BLaER1 (cell line): Measurements from ENCODE around the gene TPRN.
A peak's percentile ranks its signal among the peaks of the same experiment; 100 is the strongest.

Source experiments
- H3K27ac ChIP-seq: shearing (Covaris generic); formaldehyde crosslinking; 2 replicates; pipeline ENCODE4 v1.8.1; 2022
- H3K27me3 ChIP-seq: shearing (Covaris generic); formaldehyde crosslinking; 2 replicates; pipeline ENCODE4 v1.8.1; 2022
- H3K36me3 ChIP-seq: shearing (Covaris generic); formaldehyde crosslinking; 2 replicates; pipeline ENCODE4 v1.8.1; 2022
- H3K4me1 ChIP-seq: shearing (Covaris generic); formaldehyde crosslinking; 2 replicates; pipeline ENCODE4 v1.8.1; 2022
- H3K4me2 ChIP-seq: shearing (Covaris generic); formaldehyde crosslinking; 2 replicates; pipeline ENCODE4 v1.8.1; 2022
- H3K4me3 ChIP-seq: shearing (Covaris generic); formaldehyde crosslinking; 2 replicates; pipeline ENCODE4 v1.8.1; 2022
- H3K9ac ChIP-seq: shearing (Covaris generic); formaldehyde crosslinking; 2 replicates; pipeline ENCODE4 v1.8.1; 2022
- H3K9me3 ChIP-seq: shearing (Covaris generic); formaldehyde crosslinking; 2 replicates; pipeline ENCODE4 v1.8.1; 2022
- H4K20me1 ChIP-seq: shearing (Covaris generic); formaldehyde crosslinking; 2 replicates; pipeline ENCODE4 v1.8.1; 2022
- Cebpa-rat ChIP-seq: shearing (Covaris generic); IDR thresholded peaks from 2 replicates; pipeline ENCODE4 v1.8.1; 2022

The TPRN gene

DNA sequence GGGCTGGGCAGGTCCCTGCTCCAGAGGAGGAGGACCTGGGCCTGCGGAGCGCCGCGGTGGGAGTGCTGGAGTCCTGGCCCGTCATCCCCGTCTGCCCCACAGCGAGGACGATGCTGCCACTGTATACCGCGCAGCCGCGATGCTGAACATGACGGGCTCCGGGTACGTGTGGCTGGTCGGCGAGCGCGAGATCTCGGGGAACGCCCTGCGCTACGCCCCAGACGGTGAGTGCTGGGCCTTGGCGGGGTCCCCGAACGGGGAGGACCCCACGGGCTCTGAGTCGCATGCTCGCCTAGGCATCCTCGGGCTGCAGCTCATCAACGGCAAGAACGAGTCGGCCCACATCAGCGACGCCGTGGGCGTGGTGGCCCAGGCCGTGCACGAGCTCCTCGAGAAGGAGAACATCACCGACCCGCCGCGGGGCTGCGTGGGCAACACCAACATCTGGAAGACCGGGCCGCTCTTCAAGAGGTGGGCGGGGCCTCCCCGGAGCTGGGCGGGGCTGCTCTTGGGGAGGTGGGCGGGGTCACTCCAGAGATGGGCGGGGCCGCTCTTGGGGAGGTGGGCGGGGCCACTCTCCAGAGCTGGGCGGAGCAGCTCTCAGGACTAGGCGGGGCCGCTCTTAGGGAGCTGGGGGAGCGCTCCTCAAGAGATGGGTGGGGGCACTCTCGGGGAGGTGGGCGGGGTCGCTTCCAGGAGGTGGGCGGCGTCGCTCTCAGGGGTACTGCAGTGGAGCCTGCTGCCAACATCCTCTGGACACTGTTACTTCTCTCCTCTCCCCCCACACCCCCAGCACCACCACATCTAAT, 43.8 kb downstream of the TPRN start:
- H3K4me1 ChIP-seq, result peaks cover 41% of the 10 kb centered on the region
- no peaks in the 10 kb centered on the region for H3K27me3 ChIP-seq
- no peak overlapping the region for H3K27ac ChIP-seq
- no peak for TF ChIP-seq Cebpa-rat
- peak overlapping the region; percentile 96 for H3K4me2 ChIP-seq
- peaks cover 13% of the 10 kb centered on the region; the same call in 1 of the 2 replicates for H4K20me1 ChIP-seq
- no peak overlapping the region for H3K4me3 ChIP-seq
- no peaks in the 10 kb centered on the region for H3K36me3 ChIP-seq
- H3K9ac ChIP-seq, result no peak overlapping the region
- no peaks in the 10 kb centered on the region for H3K9me3 ChIP-seq

DNA sequence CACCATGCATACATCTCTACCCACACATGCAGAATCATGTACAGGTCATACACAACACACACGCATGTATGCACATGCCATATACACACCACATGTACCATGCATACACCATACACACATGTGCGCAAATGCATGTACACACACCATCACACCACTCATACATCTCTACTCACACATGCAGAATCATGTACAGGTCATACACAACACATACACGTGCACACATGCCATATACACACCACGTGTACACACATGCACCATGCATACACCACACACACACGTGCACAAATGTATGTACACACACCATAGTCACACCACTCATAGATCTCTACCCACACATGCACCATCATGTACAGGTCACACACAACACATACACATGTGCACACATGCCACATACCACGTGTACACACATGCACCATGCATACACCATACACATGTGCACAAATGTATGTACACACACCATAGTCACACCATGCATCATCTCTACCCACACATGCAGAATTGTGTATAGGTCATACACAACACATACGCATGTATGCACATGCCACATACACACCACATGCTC, 47.6 kb downstream of the TPRN start:
- Histone ChIP-seq H4K20me1 (no peaks in the 10 kb centered on the region), H3K9ac (no peak overlapping the region), H3K4me3 (no peak overlapping the region), H3K27me3 (no peaks in the 10 kb centered on the region), H3K4me1 (peaks cover 43% of the 10 kb centered on the region), H3K27ac (no peak overlapping the region), H3K9me3 (no peaks in the 10 kb centered on the region), H3K36me3 (no peaks in the 10 kb centered on the region), H3K4me2 (no peak overlapping the region)
- TF ChIP-seq Cebpa-rat, result no peak

DNA sequence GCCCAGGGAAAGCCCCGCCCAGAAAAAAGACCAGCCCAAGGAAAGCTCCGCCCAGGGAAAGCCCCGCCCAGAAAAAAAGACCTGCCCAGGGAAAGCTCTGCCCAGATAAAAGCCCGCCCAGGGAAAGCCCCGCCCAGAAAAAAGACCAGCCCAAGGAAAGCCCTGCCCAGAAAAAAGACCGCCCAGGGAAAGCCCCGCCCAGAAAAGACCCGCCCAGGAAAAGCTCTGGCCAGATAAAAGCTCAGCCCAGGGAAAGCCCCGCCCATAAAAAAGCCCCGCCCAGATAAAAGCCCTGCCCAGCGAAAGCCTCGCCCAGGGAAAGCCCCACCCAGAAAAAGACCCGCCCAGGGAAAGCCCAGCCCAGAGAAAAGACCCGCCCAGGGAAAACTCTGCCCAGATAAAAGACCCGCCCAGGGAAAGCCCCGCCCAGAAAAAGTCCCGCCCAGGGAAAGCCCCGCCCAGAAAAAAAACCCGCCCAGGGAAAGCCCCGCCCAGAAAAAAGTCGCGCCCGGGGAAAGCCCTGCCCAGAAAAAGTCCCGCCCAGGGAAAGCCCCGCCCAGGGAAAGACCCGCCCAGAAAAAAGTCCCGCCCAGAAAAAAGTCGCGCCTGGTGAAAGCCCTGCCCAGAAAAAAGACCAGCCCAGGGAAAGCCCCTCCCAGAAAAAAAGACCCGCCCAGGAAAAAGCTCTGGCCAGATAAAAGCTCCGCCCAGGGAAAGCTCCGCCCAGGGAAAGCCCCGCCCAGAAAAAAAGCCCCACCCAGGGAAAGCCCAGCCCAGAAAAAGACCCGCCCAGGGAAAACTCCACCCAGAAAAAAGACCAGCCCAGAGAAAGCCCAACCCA, 49.7 kb downstream of the TPRN start:
- H4K20me1 ChIP-seq, result no peaks in the 10 kb centered on the region
- no peak overlapping the region for H3K9ac ChIP-seq
- H3K36me3 ChIP-seq, result no peaks in the 10 kb centered on the region
- H3K4me1 ChIP-seq, result peaks cover 43% of the 10 kb centered on the region
- TF ChIP-seq Cebpa-rat, result no peak
- no peaks in the 10 kb centered on the region for H3K27me3 ChIP-seq
- peak overlapping the region; percentile 89 for H3K4me2 ChIP-seq
- H3K27ac ChIP-seq, result no peak overlapping the region
- no peak overlapping the region for H3K4me3 ChIP-seq
- H3K9me3 ChIP-seq, result no peaks in the 10 kb centered on the region

DNA sequence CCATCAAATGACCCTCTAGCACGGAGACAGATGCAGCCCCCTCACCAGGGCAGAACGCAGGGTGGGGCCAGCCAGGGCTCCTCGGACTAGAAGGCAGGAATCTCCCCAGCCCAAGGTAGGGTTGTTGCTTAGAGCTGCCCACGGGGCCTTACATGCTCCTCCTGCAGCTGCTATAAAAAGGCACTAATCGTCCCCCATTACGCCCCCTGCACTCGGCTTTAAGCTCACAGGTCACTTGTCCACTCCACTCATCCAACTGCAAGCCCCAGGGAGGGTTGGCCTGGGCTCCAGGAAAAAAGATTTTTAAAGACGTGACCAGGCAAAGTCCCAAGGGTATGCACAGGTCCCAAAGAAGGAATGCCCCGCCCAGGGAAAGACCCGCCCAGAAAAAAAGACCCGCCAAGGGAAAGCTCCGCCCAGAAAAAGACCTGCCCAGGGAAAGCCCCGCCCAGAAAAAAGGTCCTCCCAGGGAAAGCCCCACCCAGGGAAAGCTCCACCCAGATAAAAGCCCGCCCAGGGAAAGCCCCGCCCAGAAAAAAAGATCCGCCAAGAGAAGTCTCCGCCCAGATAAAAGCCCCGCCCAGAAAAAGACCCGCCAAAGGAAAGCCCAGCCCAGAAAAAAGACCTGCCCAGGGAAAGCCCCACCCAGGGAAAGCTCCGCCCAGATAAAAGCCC, 50.5 kb downstream of the TPRN start:
- Histone ChIP-seq H3K4me1 (peaks cover 43% of the 10 kb centered on the region), H3K4me3 (peak overlapping the region; percentile 59), H3K27me3 (no peaks in the 10 kb centered on the region), H3K9ac (peak overlapping the region; percentile 49; the same call in 1 of the 2 replicates), H3K36me3 (no peaks in the 10 kb centered on the region), H3K9me3 (no peaks in the 10 kb centered on the region), H3K27ac (peak overlapping the region; percentile 61), H3K4me2 (peak overlapping the region; percentile 89), H4K20me1 (no peaks in the 10 kb centered on the region)
- TF ChIP-seq Cebpa-rat, result no peak

DNA sequence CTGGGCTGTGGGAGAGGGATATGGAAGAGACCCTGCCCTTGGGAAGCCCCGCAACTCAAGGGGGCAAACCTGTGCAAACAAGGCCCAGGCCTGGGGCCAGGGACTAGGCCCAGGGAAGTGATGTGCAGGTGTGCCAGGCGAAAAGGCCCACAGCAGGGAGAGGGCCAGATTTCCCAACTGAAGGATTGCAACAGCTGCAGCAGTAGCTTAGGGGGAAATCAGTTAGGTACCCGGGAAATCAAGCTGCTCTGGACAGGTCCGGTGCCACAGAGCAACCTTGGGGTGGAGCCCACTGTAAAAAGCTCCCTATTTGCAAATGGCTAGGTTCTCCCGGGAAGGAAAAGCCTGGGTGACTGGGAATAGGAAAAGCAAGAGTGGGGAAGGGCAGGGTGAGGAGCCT, 51.2 kb downstream of the TPRN start:
- Histone ChIP-seq H4K20me1 (no peaks in the 10 kb centered on the region), H3K4me1 (peaks cover 43% of the 10 kb centered on the region), H3K4me3 (peak overlapping the region; percentile 59), H3K9ac (peak overlapping the region; percentile 49), H3K27me3 (no peaks in the 10 kb centered on the region), H3K36me3 (no peaks in the 10 kb centered on the region), H3K4me2 (peak overlapping the region; percentile 89), H3K27ac (peak overlapping the region; percentile 61), H3K9me3 (no peaks in the 10 kb centered on the region)
- TF ChIP-seq Cebpa-rat, result 0 out of 2 replicates have a peak, but pooled peaks have one; percentile 24

DNA sequence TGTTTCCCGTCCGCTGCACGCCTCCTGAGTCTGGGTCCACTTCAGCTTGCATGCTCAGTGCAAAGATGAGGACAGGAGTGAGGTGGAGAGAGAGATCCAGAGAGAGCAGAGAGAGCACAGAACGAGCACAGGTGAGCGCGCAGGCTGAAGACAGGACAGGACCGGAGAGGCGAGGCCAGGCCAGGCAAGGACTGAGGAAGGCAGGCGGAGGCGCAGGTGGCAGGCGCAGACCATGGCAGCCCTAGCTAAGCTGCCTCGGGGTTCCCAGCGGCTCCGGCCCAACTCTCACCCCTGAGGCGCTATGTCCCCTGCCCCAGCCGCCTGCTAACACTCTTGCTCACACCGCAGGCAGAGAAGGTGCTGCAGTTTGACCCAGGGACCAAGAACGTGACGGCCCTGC, 51.9 kb downstream of the TPRN start:
- H3K9ac ChIP-seq, result 0 out of 2 replicates have a peak overlapping the region, but pooled peaks have one; percentile 49
- H3K27me3 ChIP-seq, result peaks cover 1% of the 10 kb centered on the region; the same call in 1 of the 2 replicates
- H3K4me3 ChIP-seq, result no peak overlapping the region
- no peaks in the 10 kb centered on the region for H3K9me3 ChIP-seq
- no peaks in the 10 kb centered on the region for H3K36me3 ChIP-seq
- peak overlapping the region; percentile 61 for H3K27ac ChIP-seq
- TF ChIP-seq Cebpa-rat, result no peak
- H3K4me2 ChIP-seq, result peak overlapping the region; percentile 89
- H4K20me1 ChIP-seq, result no peaks in the 10 kb centered on the region
- H3K4me1 ChIP-seq, result peaks cover 44% of the 10 kb centered on the region

DNA sequence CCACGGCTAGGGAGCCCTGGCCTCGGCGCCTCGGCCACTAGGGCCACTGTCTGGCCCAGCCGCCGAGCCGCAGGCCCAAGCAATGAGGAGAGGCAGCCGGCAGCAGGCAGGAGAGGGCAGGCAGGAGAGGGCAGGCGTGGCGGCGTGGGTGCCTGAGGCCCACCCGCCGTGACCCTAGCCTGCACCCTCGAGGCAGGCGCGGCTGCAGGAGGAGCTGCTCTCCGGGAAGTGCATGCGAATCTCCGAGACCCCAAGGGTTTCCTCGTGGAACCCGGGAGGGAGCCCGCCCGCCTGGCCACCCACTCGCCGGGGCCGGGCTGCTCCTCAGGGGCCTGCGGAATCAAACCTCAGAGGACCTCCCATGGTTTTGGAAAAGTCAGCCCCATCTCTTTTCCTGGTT, 52.3 kb downstream of the TPRN start:
- no peaks in the 10 kb centered on the region for H4K20me1 ChIP-seq
- TF ChIP-seq Cebpa-rat, result no peak
- no peaks in the 10 kb centered on the region for H3K36me3 ChIP-seq
- no peak overlapping the region for H3K4me3 ChIP-seq
- peaks cover 5% of the 10 kb centered on the region; the same call in 1 of the 2 replicates for H3K27me3 ChIP-seq
- no peak overlapping the region for H3K27ac ChIP-seq
- H3K9ac ChIP-seq, result no peak overlapping the region
- H3K4me1 ChIP-seq, result peaks cover 49% of the 10 kb centered on the region
- peak overlapping the region; percentile 89 for H3K4me2 ChIP-seq
- no peaks in the 10 kb centered on the region for H3K9me3 ChIP-seq

DNA sequence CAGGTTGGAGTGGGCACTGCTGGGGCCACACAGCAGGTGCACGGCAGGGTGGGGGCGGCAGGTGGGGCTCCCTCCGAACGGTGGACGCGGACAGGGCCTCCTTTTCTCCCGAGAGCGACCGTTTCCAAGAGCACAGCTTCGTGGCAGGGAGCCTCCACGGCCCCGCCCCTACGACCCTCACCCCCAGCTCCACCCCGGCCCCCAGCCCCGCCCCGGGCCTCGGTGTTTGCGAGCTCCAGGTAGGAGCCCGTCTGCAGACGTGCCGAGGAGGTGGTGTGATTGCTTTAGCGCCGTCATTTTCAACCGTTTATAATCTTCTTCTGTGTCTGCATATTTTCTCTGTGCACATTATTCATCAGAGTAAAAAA, 52.8 kb downstream of the TPRN start:
- Histone ChIP-seq H3K27me3 (peaks cover 8% of the 10 kb centered on the region; the same call in 1 of the 2 replicates), H3K36me3 (no peaks in the 10 kb centered on the region), H3K27ac (no peak overlapping the region), H3K4me2 (peak overlapping the region; percentile 89), H3K4me3 (no peak overlapping the region), H3K4me1 (peaks cover 49% of the 10 kb centered on the region), H3K9me3 (no peaks in the 10 kb centered on the region), H3K9ac (no peak overlapping the region), H4K20me1 (no peaks in the 10 kb centered on the region)
- no peak for TF ChIP-seq Cebpa-rat

DNA sequence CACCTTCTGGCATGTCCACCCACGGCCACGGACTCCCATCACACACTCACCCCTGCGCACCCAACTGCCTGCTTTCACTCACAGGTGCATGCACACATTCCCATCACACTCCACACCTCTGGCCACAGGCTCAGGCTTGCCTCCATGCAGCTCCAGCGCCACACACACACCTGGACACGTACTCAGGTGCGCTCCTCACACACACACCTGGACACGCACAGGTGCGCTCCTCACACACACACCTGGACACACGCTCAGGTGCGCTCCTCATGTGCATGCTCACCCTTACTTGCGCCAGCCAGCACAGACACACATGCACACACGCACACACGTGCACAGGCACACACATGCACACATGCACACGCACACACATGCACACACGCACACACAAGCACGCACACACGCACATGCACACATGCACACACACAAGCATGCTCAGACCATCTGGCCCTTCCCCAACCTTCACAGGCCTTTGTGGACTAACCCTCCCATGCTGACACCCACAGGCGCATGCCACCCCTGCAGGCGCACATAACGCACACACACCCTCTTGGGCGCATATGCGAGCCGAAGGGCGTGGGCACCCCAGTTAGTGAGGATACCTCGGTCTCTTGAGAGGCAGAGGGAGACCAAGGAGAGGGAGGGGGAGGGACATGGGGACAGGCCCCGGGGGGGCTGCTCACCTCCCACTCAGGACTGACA, 53.3 kb downstream of the TPRN start:
- TF ChIP-seq Cebpa-rat, result no peak
- Histone ChIP-seq H3K27me3 (peaks cover 8% of the 10 kb centered on the region; the same call in 1 of the 2 replicates), H3K4me1 (peaks cover 48% of the 10 kb centered on the region)

More for the DNA sequence above, 53.3 kb downstream of the TPRN start:
- Histone ChIP-seq H3K36me3 (no peaks in the 10 kb centered on the region), H3K4me2 (peak overlapping the region; percentile 34; the same call in 1 of the 2 replicates), H4K20me1 (no peaks in the 10 kb centered on the region), H3K4me3 (no peak overlapping the region), H3K9me3 (no peaks in the 10 kb centered on the region), H3K27ac (no peak overlapping the region), H3K9ac (no peak overlapping the region)
